Fibroblast of skin of right biceps (primary cell): Measurements from ENCODE around the gene TAS2R31.
"Not testable (repeated sequence)": the region's sequence is repeated elsewhere in the genome, so short reads cannot be mapped to it uniquely, and the experiment has no call there.

Experiments
- DNase-seq: peaks from one replicate; pipeline ENCODE4 v3.0.0-alpha.2; 2013

The TAS2R31 gene

GRCh38 chr12:11031307-11031706 is at the start of gene TAS2R31:
Gene TAS2R31 (minus strand): TSS chr12:11031407. CDS start chr12:11031335, 72 bp downstream.
- DNase-seq: no peak

DNA sequence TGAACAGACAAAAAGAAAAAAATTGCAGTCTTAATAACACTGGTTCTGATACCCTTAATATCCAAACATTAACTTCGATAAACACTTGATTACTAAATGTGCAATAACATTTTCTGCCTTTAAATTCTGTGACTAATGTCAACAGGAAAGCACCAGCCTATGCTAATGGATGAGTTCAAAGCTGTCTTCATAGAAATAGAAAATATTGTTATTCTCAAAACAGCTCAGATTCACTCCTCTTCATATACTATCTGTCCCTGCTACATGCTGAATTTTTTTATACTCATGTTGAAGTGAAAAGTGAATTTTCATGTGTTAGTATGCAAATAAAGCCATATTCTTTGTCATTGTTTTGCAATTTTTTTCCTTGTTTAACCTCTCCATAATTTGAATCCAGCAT is 47.0 kb upstream of the TAS2R31 start:
- no peak for DNase-seq

GRCh38 chr12:11075642-11076041 is 44.4 kb upstream of the TAS2R31 start:
- DNase-seq: no peak

DNA sequence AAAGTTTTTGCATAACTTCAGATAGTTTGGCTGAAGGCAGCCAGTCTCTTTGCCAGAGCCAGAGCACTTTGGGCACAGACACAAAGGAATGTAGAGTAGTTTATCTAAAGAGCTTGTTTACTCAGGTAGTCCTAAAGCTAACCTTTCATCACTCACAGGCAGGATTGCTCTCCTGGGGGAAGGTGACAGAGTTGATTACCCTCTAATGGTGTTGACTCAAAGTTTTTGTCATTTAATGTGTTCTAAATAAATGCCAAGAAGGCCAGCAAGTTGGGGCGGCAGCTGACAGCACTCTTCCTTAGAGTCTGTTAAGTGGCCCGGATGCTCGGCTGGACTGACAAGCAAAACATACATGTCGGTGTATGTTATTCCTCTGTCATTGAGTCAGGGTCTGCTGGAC is 40.2 kb upstream of the TAS2R31 start:
- no peak for DNase-seq

DNA sequence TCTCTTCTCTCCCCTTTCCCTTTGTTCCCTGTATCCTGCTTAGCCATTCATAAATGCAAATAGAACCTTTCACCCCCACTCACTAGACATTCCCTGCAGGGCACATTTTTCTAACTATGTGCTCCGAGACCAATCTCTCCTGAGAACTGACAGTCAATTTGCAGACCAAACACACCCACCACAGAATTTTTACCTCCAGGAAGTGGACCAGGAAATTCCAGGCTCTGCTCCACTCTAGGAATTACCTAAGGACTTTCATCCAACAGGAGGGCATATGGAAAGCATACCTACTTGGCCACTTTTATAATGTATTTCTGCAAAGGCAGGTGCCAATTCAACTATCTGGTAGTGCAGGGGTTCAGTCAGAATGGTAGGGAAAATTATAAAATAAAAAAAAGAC is 39.8 kb upstream of the TAS2R31 start:
- DNase-seq: no peak

- no peak for DNase-seq
Observed at GRCh38 chr12:11069854-11070365, 38.7 kb upstream of the TAS2R31 start.

- DNase-seq: peak; percentile 22
Observed at GRCh38 chr12:11067514-11067913, 36.3 kb upstream of the TAS2R31 start.

DNA sequence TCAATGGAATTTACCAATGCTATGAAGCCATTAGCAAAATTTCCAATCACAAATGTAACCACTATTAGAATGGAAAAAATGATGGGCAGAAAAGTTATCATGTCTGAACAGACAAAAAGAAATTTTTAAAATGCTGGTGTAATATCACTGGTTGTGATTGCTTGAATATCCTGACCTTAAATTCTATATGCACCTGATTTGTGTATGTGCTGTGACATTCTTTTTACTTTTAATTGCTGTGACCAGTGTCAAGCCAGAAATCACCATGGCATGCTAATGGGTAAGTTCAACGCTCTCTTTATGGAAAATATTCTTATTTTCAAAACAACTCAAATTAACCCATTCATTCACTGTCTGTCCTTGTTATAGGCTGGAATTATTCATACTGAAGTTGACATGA is 31.0 kb upstream of the TAS2R31 start, which contains the start of gene TAS2R46:
Gene TAS2R46 (minus strand): TSS at position 101 of the 400 bp plus-strand sequence. CDS start 0 bp downstream, at position 101.
- not testable (repeated sequence) for DNase-seq

DNA sequence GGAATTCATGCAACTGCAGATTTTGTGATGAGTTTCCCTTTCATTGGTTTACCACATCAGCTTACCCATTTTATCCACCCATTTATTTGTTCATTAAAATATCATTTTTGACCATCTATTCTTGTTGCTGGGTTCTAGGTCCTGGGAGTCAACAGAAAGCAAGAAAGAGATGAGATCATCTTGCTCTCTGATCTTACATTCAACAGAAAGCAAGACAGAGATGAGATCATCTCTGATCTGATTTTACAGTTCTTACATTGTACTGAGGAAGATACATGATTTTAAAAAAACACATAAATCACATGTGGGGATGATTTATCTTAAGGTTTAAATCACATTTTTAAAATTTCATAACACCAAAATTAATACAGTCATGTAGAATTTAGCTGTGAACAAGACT is 28.6 kb upstream of the TAS2R31 start:
- no peak for DNase-seq

DNA sequence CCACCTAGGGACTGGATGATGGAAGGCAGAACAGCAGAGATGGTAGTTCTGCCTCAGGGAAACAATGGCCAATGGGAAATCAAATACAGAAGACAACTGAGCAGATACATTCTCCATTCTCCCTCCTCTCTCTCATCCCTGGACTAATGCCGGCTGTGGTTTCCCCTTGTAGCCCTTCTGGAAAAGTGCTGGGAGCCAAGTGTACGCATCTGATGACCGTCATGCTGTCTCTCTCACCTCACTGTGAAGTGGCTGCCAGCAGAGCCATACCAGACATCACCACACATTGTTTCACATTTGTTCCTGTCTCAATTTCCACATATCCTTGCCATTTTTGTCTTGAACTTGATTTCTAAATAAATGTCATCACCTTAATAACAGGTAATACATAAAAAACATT is 27.8 kb upstream of the TAS2R31 start:
- DNase-seq: no peak

DNA sequence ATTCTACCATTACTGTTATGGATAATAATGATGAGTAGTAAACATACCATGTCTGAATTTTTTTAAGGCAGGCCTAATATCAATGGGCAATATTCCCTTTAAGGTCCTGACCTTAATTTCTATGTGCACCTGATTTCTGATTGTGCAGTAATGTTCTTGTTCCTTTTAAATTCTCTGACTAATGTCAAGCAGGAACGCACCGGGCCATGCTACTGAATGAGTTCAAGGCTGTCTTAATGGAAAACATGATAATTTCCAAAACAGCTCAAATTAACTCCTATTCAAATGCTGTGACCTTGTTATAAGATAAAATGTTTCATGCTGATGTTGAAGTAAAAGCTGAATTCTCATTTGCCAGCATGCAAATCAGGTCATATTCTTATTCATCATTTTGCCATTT is 24.1 kb upstream of the TAS2R31 start:
- no peak for DNase-seq

DNA sequence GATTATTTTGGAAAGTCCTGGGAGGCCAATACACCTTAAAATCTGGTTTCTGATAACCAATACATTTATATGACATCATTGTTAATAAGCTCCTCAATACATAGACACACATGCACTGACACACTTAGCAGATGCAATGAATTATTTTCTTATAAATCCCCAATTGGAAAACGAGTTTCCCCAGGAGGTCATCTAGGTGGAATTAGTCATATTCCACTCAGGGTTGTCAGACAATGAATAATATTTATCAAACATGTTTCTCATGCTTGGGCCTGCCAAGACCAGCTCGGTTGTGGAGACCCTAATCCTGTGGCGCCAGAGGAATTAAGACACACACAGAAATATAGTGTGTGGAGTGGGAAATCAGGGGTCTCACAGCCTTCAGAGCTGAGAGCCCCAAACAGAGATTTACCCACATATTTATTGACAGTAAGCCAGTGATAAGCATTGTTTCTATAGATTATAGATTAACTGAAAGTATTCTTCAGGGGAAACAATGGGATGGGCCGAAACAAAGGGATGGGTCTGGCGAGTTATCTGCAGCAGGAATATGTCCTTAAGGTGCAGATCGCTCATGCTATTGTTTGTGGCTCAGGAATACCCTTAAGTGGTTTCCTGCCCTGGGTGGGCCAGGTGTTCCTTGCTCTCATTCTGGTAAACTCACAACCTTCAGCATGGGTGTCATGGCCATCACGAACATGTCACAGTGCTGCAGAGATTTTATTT is 18.8 kb upstream of the TAS2R31 start:
- DNase-seq: not testable (repeated sequence)

DNA sequence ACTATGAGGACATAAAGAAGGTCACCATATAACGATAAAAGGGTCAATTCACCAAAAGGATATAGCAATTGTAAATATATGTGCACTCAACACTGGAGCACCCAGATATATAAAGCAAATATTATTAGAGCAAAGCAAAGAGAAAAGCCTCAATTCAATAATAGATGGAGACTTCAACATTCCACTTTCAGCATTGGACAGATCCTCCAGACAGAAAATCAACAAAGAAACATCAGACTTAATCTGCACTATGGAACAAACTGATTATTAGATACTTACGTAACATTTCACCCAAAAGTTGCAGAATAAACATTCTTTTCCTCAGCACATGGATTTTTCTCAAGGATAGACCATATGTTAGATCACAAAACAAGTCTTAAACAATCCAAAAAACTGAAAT is 10.2 kb upstream of the TAS2R31 start:
- not testable (repeated sequence) for DNase-seq

DNA sequence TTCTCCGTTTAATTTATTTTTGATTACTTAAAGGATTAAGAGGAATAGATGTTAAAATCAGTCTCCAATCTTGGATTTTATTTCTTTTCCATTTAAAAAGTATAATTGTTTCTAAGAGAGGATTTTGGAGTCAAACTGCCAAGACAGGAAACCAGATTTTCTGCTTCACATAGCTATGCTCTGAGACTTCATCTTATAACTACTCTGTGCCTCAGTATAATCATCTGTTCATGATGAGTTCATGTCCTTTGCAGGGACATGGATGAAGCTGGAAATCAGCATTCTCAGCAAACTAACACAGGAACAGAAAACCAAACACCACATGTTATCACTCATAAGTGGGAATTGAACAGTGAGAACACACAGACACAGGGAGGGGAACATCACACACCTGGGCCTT is 9.0 kb upstream of the TAS2R31 start:
- peak; percentile 10 for DNase-seq

DNA sequence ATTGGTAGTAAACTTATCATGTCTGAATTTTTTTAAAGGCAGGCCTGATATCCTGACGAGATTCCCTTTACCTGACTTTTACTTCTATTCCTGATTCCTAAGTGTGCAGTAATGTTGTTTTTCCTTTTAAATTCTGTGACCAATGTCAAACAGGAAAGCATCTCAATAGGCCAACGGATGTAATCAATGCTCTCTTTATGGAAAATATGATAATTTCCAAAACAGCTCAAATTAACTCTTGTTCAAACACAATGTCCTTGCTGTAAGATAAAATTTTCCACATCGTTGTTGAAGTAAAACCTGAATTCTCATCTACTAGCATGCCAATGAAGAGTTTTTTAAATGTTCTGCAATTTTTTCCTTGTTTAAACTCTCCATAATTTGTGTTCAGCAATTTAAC is 8.0 kb upstream of the TAS2R31 start:
- no peak for DNase-seq

GRCh38 chr12:11033959-11034358 is 2.8 kb upstream of the TAS2R31 start:
- DNase-seq: not testable (repeated sequence)

DNA sequence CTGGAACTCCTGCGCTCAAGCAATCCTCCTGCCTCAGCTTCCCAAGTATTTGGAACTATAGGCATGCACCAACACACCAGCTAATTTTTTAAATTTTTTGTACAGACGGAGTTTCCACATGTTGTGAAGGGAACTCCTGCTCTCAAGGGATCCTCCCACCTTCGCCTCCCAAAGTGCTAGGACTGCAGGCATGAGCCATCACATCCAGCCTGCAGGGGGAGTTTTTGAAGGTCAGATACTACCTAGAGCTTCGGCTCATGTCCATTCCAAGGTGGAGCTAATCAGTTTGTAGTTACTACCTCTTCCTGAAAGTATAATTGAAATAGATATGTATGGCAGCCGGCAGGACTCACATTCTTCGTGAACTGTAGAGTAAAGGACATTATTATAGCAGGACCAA is 5.1 kb downstream of the TAS2R31 start:
- no peak for DNase-seq

GRCh38 chr12:11023387-11023786 is 7.8 kb downstream of the TAS2R31 start:
- DNase-seq: no peak

DNA sequence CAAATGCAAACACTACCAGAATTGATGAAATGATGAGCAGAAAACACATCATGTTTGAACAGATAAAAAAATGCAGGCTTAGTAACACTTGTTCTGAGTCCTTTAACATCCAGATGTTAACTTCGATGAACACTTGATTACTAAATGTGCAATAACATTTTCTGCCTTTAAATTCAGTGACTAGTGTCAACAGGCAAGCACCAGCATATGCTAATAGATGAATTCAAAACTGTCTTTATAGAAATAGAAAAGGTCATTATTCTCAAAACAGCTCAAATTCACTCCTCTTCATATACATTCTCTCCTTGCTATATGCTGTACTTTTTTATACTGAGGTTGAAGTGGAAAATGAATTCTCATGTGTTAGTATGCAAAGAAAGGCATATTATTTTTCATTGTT is 8.7 kb downstream of the TAS2R31 start, which contains the start of gene TAS2R19:
Gene TAS2R19 (minus strand): TSS at position 101 of the 400 bp plus-strand sequence. CDS start 49 bp downstream, at position 52.
- no peak for DNase-seq

- no peak for DNase-seq
Observed at GRCh38 chr12:11016937-11017336, 14.3 kb downstream of the TAS2R31 start.

DNA sequence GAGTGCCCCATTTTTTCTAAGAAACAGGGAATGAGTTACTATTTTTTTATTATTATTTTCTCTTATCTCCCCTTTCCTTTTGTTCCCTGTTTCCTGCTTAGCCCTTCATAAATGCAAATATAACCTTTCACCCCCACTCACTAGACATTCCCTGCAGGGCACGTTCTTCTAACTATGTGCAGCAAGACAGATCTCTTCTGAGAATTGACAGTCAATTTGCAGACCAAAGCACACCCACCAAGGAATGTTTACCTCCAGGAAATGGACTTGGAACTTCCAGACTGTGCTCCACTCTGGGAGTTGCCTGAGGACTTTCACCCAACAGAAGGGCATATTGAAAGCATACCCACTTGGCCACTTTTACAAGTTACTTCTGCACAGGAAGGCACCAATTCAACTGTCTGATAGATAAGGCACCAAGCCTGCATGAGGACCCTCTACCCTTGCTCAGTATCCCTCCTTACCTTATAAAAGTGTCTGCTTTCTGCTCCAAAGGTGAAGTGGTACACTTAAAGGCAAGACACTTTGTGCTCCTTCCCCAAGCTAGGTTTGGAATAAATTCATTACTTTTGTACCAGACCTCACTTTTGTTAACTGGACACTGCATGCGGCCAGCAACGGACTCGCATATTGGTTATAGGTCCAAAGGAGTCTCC is 15.3 kb downstream of the TAS2R31 start:
- no peak for DNase-seq

DNA sequence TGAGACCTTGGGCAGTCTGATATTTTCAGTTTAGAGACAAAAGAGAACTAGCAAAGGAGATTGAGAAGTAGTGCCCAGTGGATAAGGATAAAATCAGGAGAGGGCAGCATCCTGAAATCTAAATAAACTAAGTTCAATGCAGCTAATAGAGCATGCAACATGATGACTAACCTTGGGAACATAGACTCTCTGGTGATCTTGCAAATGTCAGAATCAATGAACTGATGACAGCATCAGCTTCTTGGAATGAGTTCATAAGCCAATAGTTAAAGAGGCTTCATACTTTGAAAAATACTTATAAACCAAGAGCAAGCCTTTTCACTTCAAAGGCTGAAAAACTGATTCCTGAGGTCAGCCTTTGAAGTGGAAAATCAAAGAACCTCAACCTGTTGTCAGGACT is 17.0 kb downstream of the TAS2R31 start:
- peak; percentile 10 for DNase-seq

- no peak for DNase-seq
Observed at GRCh38 chr12:11007608-11008007, 23.6 kb downstream of the TAS2R31 start.

DNA sequence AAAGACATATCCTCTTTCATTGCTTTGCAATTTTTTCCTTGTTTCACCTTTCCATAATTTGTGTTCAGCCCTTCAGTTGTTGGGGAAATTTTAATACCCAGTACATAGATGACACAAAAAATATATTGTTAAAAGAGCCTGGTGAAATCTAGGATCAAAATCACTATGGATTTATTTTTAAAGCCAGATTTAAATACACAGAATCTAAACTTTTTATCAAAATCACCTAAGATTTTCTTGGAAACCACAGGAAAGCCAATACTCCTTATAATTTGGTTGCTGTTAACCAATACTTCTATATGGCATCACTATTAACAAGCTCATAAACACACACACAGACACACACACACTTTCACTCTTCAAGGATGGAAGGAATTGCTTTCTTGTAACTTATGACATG is 33.0 kb downstream of the TAS2R31 start, which contains the start of gene TAS2R20:
Gene TAS2R20 (minus strand): TSS at position 101 of the 400 bp plus-strand sequence. CDS start 429 bp downstream, outside the sequence.
- no peak for DNase-seq
